ENCODE results near the gene ABAT.

Gene ABAT

GRCh38 chr16:8818504-8819270 lies 144.3 kb downstream of the ABAT start:
- DNase-seq (ENCODE audit: low spot score), result no peak

- DNase-seq (ENCODE audit: low spot score), result no peak
Measured at GRCh38 chr16:8819411-8820034, 145.1 kb downstream of the ABAT start.

GRCh38 chr16:8822403-8822802 lies 148.0 kb downstream of the ABAT start:
- no peak for DNase-seq (ENCODE audit: low spot score)

- DNase-seq (ENCODE audit: low spot score), result no peak
Measured at GRCh38 chr16:8826278-8826879, 152.0 kb downstream of the ABAT start.

- no peak for DNase-seq (ENCODE audit: low spot score)
Measured at GRCh38 chr16:8828541-8829165, 154.2 kb downstream of the ABAT start.

- DNase-seq (ENCODE audit: low spot score), result no peak
Measured at GRCh38 chr16:8831450-8831849, 157.0 kb downstream of the ABAT start.

- DNase-seq (ENCODE audit: low spot score), result no peak
Measured at GRCh38 chr16:8831871-8832716, 157.7 kb downstream of the ABAT start.

- DNase-seq (ENCODE audit: low spot score), result no peak
Measured at GRCh38 chr16:8832717-8833105, 158.3 kb downstream of the ABAT start.
